ENCODE measurements around the gene RAD1.

RAD1 gene

DNA sequence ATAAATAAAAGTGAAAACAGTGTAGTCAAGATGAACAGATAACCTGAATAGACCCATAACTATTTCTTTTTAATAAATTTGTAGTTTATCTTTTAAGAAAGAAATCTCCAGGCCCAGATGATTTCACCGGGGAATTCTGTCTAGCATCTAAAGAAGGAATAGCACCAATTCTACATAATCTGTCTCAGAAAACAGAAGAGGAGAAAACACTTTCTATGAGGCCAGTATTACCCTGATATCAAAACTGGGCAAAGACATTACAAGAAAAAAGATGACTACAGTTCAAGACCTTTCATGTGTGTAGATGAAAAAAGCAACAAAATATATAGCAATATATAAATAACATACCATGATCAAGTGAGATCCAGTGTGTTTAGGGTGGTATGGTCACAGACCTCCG lies 44.9 kb downstream of the RAD1 start:
- no peak overlapping the region for H3K4me3 ChIP-seq (ENCODE audit: low read depth, low read length)
- no peak for DNase-seq (ENCODE audit: low read depth)

DNA sequence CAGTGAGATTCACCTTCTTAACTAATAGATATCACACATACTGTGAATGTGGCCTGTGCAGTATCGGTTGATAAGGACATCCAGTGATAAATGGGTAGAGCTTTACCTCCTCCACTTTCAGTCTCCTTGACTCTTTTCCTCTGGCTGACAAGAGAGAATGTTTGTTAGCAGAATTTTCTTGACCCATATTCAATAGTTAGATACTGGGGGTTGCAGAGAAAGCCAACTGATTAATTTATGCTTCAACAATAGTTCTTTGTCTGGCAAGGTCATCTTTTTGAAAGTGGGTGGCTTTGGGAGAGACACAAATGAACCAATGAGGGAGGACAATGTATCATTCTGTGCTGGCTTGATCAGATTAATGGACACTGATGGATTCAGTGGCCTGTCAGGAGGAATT lies 46.0 kb downstream of the RAD1 start:
- H3K4me3 ChIP-seq (ENCODE audit: low read depth, low read length), result no peak overlapping the region
- no peak for DNase-seq (ENCODE audit: low read depth)

DNA sequence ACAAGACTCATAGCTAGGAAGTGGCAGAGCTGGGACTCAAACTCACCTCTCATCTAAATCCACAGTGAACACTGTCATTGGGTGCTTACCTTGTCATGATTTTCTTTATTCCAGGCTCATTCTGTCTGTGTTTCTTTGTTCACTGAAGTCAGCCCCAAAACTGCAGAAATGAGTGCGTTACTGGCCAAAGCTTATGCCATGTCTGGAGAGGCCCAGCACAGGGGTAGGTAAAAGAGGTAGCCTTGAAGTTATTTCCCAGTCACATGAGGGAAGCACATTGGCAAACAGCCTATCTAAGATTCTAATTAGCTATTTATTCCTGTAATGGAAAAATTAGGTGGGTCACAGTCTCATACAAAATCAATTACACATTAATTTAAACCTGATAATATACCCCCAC lies 46.5 kb downstream of the RAD1 start:
- no peak for DNase-seq (ENCODE audit: low read depth)

DNA sequence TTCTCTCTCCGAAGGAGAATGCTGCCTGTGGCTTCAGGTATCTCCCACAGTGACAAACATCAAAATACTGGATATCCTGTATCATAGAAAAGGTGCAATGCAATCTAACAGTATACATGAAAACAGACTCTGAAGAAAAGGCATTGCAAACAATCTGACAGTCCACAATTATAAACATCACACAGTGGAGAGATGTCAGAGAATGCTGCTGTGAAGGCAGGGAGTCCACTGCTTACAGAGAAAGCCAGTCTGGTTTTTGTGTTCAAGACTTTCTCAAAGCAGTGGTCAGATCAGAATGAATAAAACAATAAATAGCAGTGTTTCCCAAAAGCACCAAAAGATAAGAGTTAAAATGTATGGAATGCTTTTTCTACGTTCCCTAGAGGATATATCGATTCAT lies 47.6 kb downstream of the RAD1 start:
- H3K4me3 ChIP-seq (ENCODE audit: low read depth, low read length), result no peak overlapping the region
- no peak for DNase-seq (ENCODE audit: low read depth)

More for the DNA sequence above, 46.5 kb downstream of the RAD1 start:
- H3K4me3 ChIP-seq (ENCODE audit: low read depth, low read length), result no peak overlapping the region

DNA sequence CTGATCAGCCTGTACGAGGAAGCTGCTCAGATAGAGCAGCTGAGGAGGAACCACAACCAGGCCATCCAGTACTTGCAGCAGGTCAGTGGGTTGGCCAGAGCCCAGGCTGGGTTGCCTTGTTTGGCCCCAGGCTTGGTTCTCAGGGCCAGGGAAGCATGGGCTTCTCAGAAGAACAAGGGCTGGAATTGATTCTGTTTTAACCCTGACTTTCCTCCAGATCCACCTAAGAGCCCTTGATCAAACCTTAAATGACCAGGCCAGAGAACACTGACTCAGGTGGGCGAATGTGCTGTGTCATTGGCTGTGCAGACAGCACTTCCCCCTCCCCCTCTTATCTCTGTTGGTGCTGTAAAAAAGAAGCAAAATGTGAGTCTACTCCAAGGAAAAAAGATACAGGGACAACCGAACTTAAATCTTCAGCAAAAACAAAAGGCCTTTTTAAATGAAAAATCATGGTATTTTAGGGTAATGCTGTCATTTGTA lies 48.3 kb downstream of the RAD1 start:
- no peak overlapping the region for H3K4me3 ChIP-seq (ENCODE audit: low read depth, low read length)
- no peak for DNase-seq (ENCODE audit: low read depth)

DNA sequence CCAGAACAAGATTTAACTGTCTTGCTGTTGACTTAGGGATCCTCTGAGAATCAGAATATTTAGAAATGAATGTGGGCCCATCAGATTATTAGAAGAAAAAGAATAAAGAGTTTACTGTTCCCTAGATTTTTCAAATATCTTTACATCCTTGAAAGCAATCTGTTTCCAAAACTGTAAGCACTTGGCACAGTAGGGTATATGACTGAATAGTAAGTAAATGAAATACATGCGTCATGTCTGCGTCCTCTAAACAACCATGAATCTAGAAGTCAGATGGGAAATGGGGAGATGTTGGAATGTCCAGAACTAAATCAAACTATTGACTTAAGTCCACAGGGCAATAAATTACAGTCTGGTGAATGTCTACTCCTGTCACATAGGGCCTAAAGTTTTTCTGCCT lies 50.2 kb downstream of the RAD1 start:
- DNase-seq (ENCODE audit: low read depth), result no peak
- no peak overlapping the region for H3K4me3 ChIP-seq (ENCODE audit: low read depth, low read length)

DNA sequence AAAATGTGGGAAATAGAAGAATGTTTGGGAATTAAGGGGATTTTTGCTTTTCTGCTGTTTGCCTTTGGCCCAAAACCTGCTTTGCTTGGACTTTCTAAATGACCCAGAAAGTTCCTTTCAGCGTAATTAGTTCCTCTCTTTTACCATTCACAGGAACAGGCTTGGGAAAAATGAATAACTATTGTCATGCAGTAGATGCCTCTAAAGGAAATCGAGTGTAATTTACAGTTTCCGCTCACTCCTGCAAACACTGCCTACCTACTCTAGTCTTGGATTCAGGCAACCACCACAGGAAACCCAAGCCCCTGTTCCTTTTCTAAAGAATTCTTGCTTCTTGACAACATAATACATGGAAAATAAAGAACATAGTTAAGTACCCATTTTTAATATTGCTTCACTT lies 51.4 kb downstream of the RAD1 start:
- no peak for DNase-seq (ENCODE audit: low read depth)
- H3K4me3 ChIP-seq (ENCODE audit: low read depth, low read length), result no peak overlapping the region

DNA sequence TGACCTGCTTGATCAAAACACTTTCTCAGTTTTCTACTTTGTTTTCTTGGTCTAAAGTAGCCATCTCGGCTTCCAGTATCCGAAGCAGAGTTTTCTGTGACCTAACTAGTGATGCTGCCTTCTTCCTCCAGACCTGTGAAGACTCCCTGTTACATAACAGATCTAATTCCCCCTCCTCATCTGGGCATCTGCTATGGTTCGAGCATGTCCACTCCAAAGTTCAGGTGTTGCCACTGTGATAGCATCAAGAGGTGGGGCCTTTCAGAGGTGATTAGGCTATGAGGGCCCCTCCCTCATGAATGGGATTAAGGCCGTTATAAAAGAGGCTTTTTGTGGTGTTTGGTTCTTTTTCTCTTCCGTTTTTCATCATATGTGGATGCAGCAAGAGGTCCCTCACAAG lies 56.1 kb downstream of the RAD1 start:
- DNase-seq (ENCODE audit: low read depth), result no peak
- no peak overlapping the region for H3K4me3 ChIP-seq (ENCODE audit: low read depth, low read length)

DNA sequence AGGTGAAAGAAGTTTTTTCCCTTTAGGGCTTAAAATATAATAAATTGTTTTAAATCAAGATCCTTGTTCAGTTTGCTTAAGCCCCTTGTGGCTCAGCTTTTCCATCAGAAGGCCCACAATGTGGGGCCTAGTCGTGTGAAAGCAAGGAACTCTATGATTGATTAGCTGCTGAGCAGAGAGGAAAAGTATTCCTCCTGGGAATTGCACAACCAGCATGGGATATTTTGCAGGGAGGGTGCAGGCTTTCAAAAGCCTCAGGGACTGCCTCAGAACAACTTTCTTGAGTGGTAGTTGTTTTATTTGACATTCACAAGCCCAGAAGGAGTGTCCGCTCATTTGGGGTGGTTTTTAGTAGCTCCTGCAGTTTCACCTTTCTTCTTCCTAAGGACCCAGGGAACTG lies 56.5 kb downstream of the RAD1 start:
- peak; percentile 51 for DNase-seq (ENCODE audit: low read depth)
- H3K4me3 ChIP-seq (ENCODE audit: low read depth, low read length), result no peak overlapping the region

DNA sequence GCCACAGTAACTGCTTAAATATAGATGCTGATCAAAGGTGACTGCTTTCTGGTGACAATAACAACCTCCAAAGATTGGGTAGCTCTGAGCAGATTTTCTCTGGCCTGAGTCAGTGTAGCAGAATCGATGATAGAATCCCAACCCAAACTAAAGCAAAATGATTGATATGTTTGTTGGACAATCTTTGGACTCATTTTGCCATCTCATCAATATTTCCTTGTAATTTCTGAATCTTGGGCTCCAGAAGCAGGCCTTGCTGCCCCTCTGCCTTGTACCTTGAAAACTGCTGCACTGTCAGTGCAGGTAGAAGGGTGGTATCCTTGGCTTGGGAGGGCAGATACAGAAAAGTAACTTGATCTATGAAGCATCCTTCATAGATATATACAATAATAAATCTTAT lies 57.4 kb downstream of the RAD1 start:
- no peak for DNase-seq (ENCODE audit: low read depth)
- H3K4me3 ChIP-seq (ENCODE audit: low read depth, low read length), result no peak overlapping the region

DNA sequence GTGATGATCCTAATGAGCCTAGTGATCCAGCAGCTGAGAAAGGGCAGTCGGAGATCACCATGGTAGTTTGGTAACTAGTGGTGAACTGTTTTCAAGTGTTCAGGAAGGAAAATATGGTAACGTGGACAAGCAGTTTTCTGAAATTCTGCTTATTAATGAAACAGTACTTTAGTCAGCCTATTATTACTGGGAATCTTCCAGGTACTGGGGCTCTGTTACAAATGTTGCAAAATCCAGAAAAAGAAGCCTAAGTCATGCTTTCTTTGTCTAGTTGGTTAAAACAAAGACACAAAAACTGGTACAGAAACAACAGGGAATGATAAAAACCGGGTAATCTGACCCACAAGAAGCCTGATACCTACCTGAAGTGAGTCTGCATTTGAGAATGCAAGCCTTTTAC lies 58.1 kb downstream of the RAD1 start:
- DNase-seq (ENCODE audit: low read depth), result no peak
- H3K4me3 ChIP-seq (ENCODE audit: low read depth, low read length), result no peak overlapping the region

Measured in skeletal muscle cell (primary cell).